GM19328 (cell line): ENCODE measurements around the gene PCDHGB5.

ENCODE experiments used
- ATAC-seq: cut with Tn5 transposase; IDR thresholded peaks from one replicate; pipeline ENCODE4 v1.9.1; 2021; ENCODE audit warnings: mild to moderate bottlenecking, moderate library complexity; ENCODE audit not compliant: unreplicated experiment

Gene PCDHGB5

GRCh38 chr5:141397756-141398551, at the start of gene PCDHGB5:
Gene PCDHGB5 (plus strand): TSS chr5:141397947. CDS start chr5:141398128, 181 bp downstream.
- ATAC-seq: peak; percentile 93

DNA sequence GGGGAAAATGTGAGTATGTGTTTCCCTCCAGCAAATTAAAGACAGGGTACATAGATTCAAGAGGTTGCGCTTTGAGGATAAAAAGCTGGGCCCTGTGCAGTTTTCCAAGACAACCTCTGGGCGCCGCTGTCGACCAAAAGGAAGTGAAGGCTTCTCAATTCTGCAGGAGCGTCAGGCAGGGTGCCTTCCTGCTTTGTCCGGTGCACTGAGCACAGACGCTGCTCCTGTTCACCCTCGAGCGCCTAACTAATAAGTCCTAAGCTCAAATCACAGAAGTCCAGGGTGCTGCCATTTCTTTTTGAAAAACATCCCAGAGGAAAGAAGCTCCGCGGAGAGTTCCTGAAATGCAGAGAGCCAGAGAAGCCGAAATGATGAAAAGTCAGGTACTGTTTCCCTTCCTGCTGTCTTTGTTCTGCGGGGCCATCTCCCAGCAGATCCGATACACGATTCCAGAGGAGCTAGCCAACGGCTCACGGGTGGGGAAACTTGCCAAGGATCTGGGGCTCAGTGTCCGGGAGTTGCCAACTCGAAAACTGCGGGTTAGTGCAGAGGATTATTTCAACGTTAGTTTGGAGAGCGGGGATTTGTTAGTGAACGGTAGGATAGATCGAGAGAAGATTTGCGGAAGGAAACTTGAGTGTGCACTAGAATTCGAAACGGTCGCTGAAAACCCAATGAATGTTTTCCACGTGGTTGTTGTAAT, 47.7 kb upstream of the PCDHGB5 start, which contains the start of gene PCDHGB1:
Gene PCDHGB1, plus strand, starts transcription at position 183 of the 703 bp plus-strand sequence. Its CDS starts 162 bp downstream, at position 345.
- ATAC-seq: no peak

DNA sequence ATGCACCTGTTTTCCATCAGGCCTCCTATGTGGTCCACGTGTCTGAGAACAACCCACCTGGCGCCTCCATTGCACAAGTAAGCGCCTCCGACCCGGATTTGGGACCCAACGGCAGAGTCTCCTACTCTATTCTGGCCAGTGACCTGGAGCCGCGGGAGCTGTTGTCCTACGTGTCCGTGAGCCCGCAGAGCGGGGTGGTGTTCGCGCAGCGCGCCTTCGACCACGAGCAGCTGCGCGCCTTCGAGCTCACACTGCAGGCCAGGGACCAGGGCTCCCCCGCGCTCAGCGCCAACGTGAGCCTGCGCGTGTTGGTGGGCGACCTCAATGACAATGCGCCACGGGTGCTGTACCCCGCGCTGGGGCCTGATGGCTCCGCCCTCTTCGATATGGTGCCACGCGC, 46.2 kb upstream of the PCDHGB5 start:
- no peak for ATAC-seq

GRCh38 chr5:141354900-141355469, 42.8 kb upstream of the PCDHGB5 start, which contains the start of gene PCDHGA4:
Gene PCDHGA4 (plus strand): TSS chr5:141355021. CDS start chr5:141355108, 87 bp downstream.
- ATAC-seq: no peak

DNA sequence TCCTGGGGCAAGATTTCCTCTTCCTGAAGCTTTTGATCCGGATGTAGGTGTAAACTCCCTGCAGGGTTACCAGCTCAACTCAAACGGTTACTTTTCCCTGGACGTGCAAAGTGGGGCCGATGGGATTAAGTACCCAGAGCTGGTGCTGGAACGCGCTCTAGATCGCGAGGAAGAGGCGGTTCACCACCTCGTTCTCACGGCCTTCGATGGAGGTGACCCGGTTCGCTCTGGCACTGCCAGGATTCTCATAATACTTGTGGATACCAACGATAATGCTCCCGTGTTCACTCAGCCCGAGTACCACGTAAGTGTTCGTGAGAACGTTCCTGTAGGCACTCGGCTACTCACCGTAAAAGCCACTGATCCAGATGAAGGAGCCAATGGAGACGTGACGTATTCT, 42.1 kb upstream of the PCDHGB5 start:
- ATAC-seq: no peak

DNA sequence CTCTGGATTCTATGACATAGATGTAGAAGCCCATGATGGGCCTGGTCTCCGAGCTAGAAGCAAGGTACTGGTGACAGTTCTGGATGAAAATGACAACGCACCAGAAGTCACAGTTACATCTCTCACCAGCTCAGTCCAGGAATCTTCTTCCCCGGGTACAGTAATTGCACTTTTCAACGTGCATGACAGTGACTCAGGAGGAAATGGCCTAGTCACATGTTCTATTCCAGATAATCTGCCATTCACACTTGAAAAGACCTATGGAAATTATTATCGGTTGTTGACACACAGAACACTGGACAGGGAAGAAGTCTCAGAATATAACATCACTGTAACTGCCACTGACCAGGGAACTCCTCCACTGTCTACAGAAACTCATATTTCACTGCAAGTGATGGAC, 41.6 kb upstream of the PCDHGB5 start:
- no peak for ATAC-seq

GRCh38 chr5:141356950-141357349, 40.8 kb upstream of the PCDHGB5 start:
- no peak for ATAC-seq

DNA sequence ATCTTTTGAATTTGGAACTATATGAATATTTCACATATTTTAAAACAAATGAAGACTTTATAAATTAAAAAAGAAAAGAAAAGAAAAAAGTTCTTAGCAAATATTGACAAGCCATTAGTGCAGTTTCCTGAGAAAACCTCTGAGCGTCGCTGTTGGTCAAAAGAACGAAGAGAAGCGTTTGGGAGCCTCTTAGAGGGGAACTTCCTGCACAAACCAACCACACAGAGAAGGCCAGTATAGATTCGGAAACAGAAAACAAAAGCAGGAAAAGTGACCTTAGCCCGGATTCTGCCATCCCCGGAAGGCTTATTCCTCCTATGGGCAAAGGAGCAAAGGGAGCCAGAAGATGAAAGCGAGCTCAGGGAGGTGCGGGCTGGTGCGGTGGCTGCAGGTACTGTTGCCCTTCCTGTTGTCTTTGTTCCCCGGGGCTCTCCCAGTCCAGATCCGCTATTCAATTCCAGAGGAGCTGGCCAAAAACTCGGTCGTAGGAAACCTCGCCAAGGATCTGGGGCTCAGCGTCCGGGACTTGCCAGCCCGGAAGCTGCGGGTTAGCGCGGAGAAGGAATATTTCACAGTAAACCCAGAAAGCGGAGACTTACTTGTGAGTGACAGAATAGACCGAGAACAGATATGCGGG, 37.8 kb upstream of the PCDHGB5 start, which contains the start of gene PCDHGB2:
Gene PCDHGB2, plus strand, starts transcription at position 205 of the 637 bp plus-strand sequence. Its CDS starts 142 bp downstream, at position 347.
- no peak for ATAC-seq

GRCh38 chr5:141360685-141361084, 37.1 kb upstream of the PCDHGB5 start:
- no peak for ATAC-seq

DNA sequence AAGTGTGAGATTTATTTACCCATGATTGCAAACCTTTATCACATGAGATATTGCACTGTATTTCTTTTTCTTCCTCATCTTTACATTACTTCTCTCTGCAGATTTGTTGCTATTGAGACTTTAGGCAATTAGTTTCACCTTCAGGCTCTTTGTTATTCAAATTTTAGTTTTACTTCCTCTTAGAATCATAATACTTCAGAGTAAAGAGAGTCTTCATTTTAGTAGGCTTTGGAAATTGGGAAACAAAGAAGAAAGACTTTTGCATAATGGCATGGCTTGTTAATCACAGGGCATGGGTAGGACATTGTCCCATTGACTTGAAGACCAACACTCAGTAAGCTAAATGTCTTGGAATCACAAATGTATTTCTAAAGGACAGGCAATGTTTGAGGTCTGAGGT, 35.0 kb upstream of the PCDHGB5 start:
- no peak for ATAC-seq

- ATAC-seq: no peak
These were observed 33.6 kb upstream of the PCDHGB5 start, which contains the start of gene PCDHGA5 for GRCh38 chr5:141363952-141364660. Gene PCDHGA5 (plus strand): TSS chr5:141364162. CDS start chr5:141364331, 169 bp downstream.

DNA sequence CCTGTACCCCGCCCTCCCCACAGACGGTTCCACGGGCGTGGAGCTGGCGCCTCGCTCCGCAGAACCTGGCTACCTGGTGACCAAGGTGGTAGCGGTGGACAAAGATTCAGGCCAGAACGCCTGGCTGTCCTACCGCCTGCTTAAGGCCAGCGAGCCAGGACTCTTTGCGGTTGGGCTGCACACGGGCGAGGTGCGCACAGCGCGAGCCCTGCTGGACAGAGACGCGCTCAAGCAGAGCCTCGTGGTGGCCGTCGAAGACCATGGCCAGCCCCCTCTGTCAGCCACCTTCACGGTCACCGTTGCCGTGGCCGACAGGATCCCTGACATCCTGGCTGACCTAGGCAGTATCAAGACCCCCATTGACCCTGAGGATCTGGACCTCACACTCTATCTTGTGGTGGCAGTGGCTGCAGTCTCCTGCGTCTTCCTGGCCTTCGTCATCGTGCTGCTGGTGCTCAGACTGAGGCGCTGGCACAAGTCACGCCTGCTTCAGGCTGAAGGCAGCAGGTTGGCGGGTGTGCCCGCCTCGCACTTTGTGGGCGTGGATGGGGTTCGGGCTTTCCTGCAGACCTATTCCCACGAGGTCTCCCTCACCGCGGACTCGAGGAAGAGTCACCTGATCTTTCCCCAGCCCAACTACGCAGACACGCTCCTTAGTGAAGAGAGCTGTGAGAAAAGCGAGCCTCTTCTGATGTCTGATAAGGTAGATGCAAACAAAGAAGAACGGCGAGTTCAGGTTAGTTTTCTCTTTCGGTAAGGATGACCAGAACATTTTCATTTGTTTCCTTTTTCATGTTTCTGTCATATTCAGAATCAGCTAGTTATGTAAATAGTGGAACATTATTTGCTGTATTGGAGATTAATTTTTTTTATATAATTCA, 31.5 kb upstream of the PCDHGB5 start:
- no peak for ATAC-seq

GRCh38 chr5:141369994-141370848, 27.5 kb upstream of the PCDHGB5 start, which contains the start of gene PCDHGB3:
Gene PCDHGB3 (plus strand): TSS chr5:141370242. CDS start chr5:141370395, 153 bp downstream.
- peak; percentile 65 for ATAC-seq

- ATAC-seq: no peak
These were observed 25.9 kb upstream of the PCDHGB5 start for GRCh38 chr5:141371572-141372475.

GRCh38 chr5:141373673-141374317, 24.0 kb upstream of the PCDHGB5 start, which contains the start of gene PCDHGA6:
Gene PCDHGA6 (plus strand): TSS chr5:141373891. CDS start chr5:141374084, 193 bp downstream.
- ATAC-seq: no peak

GRCh38 chr5:141374627-141375026, 23.1 kb upstream of the PCDHGB5 start:
- ATAC-seq: no peak
